ENCODE data around the gene PACRG. TPM values are rescaled to one million over a fixed set of nuclear protein-coding genes. Genes with fewer than 3 reads are reported as not detected.

The PACRG gene
- total RNA-seq, 1 experiment from 2014 or later = 0.26 TPM

- no peaks in the 10 kb centered on the region for H3K4me1 ChIP-seq (ENCODE audit: insufficient read depth, low read length)
- no peaks in the 10 kb centered on the region for H3K79me1 ChIP-seq (ENCODE audit: insufficient read depth, low read depth, low read length, poor library complexity, severe bottlenecking)
- no peak overlapping the region for H3K56ac ChIP-seq (ENCODE audit: insufficient read length, low read depth, low read length)
- H3K9ac ChIP-seq (ENCODE audit: extremely low read depth, insufficient read length, low read length) = no peak overlapping the region
- H2AFZ ChIP-seq (ENCODE audit: low read length) = no peak overlapping the region
- Mint-ChIP-seq H3K4me3 (no peak overlapping the region), H3K36me3 (ENCODE audit: insufficient read depth in 1 of 3, low read depth in 3 of 3) (no peaks in the 10 kb centered on the region), H3K27ac (no peak overlapping the region; a peak in 1 of 7 replicates), H3K4me1 (peaks cover 8 to 9% of the 10 kb centered on the region in 2 experiments), H3K27me3 (ENCODE audit: low read depth) (peaks cover 1% of the 10 kb centered on the region), H3K9me3 (no peaks in the 10 kb centered on the region; a peak in 1 of 5 replicates)
- H2BK12ac ChIP-seq (ENCODE audit: insufficient read length, low read depth, low read length) = no peak overlapping the region
- H2BK15ac ChIP-seq (ENCODE audit: low read depth, low read length) = no peak overlapping the region
- no peak overlapping the region for H3T11ph ChIP-seq (ENCODE audit: low read length)
- no peak overlapping the region for H2AK5ac ChIP-seq (ENCODE audit: insufficient read length, low read length)
- H4K8ac ChIP-seq (replicated peaks; ENCODE audit: insufficient read length, low read depth, low read length) = no peak overlapping the region
- no peak for DNase-seq
- TF ChIP-seq CTCF (conservative IDR thresholded peaks at IDR 0.05) = no peak
- H3K79me2 ChIP-seq (ENCODE audit: insufficient read depth, low read length) = no peaks in the 10 kb centered on the region
- H2BK20ac ChIP-seq (ENCODE audit: low read depth, low read length, poor library complexity, severe bottlenecking) = no peak overlapping the region
- H3K27me3 ChIP-seq (ENCODE audit: insufficient read depth, low read length) = no peaks in the 10 kb centered on the region
- H3K27ac ChIP-seq (ENCODE audit: insufficient read length, low read depth, low read length) = no peak overlapping the region
- no peak overlapping the region for H3K23ac ChIP-seq (ENCODE audit: insufficient read length, low read depth, low read length)
- no peak overlapping the region for H3K4me2 ChIP-seq (ENCODE audit: insufficient read depth, insufficient read length, low read length)
- H4K20me1 ChIP-seq (ENCODE audit: control insufficient read depth, insufficient read depth, insufficient read length) = no peaks in the 10 kb centered on the region
- no peak overlapping the region for H4K5ac ChIP-seq (ENCODE audit: insufficient read length, low read depth, low read length)
- H3K14ac ChIP-seq (ENCODE audit: insufficient read depth, low read length) = no peak overlapping the region
- H3K23me2 ChIP-seq (ENCODE audit: insufficient read length, low read depth, low read length, poor library complexity, severe bottlenecking) = no peaks in the 10 kb centered on the region
- H3K18ac ChIP-seq (ENCODE audit: insufficient read length, low read depth, low read length) = no peak overlapping the region
- no peak overlapping the region for H2BK120ac ChIP-seq (ENCODE audit: low read depth, low read length, poor library complexity, severe bottlenecking)
- no CpG with 5 or more reads among the region's 7 CpGs for WGBS (ENCODE audit: extremely low coverage, insufficient read length, low lambda C conversion rate)
- H2BK5ac ChIP-seq (ENCODE audit: insufficient read length, low read length) = no peak overlapping the region
- no peak overlapping the region for H4K91ac ChIP-seq (ENCODE audit: insufficient read length, low read depth, low read length)
- no peaks in the 10 kb centered on the region for H3K9me3 ChIP-seq (ENCODE audit: control insufficient read depth, low read depth, low read length)
- no peak overlapping the region for H3K4ac ChIP-seq (ENCODE audit: low read depth, low read length)
Observed at GRCh38 chr6:163193326-163193725, 465.6 kb downstream of the PACRG start.
